Measurements from ENCODE around the gene FPGS.

GRCh38 chr9:127854184-127854806 lies 51.6 kb downstream of the FPGS start, which contains the start of gene ENG:
- peak in 2 of 3 donors; percentile 54 to 55 for TF ChIP-seq POLR2A (IDR thresholded peaks at IDR 0.05)
- no peak for TF ChIP-seq CTCF (IDR thresholded peaks at IDR 0.05)

Data from body of pancreas (tissue), 4 donors.